ENCODE measurements around the gene MAP2K2. TPM values are rescaled to one million over a fixed set of nuclear protein-coding genes. Genes with fewer than 3 reads are reported as not detected.

Gene MAP2K2
- total and polyA plus RNA-seq, 2 donors = 98.4 to 144 TPM

DNA sequence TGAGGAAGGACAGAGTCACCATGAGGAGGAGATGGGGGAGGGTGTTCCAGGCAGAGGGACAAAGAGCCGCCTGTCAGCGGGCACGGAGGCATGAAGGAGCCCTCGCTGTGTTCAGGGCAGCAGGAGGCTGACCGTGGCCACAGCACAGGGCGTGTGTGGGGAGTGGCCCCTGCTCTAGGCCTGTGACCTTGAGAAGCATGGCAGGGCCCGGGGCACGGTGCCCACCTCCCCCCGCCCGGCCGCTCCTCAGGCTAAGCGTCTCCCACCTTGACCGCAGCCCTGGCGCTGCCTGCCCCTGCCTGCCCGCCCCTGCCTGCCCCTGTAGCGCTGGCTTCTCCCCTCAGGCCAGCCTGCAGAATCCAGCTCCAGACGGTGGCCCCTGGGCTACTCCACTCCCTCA, 11.6 kb downstream of the MAP2K2 start:
- WGBS = over 99% methylated on average over 17 of the region's 17 CpGs
- H3K9me3 ChIP-seq (ENCODE audit: control insufficient read depth in 2 of 2, insufficient read depth in 1 of 2, low read length in 1 of 2) = peaks cover 0 to 15% of the 10 kb centered on the region in 2 donors
- H3K36me3 ChIP-seq (ENCODE audit: control insufficient read depth in 2 of 2, insufficient read depth in 2 of 2, low read length in 1 of 2) = peaks cover 65 to 86% of the 10 kb centered on the region in 2 donors
- no peak overlapping the region for H3K27ac ChIP-seq (ENCODE audit: low read depth in 1 of 2, low read length in 1 of 2)
- no peak for DNase-seq (ENCODE audit: low read depth in 6 of 9, low spot score in 9 of 9)
- H3K4me3 ChIP-seq (ENCODE audit: low read length in 2 of 2) = no peak overlapping the region
- H3K4me1 ChIP-seq (ENCODE audit: control insufficient read depth in 2 of 2, insufficient read depth in 2 of 2, low read length in 2 of 2) = peaks cover 26 to 58% of the 10 kb centered on the region in 2 donors
- H3K27me3 ChIP-seq (ENCODE audit: control insufficient read depth in 2 of 2, insufficient read depth in 1 of 2, low read length in 1 of 2) = no peaks in the 10 kb centered on the region

DNA sequence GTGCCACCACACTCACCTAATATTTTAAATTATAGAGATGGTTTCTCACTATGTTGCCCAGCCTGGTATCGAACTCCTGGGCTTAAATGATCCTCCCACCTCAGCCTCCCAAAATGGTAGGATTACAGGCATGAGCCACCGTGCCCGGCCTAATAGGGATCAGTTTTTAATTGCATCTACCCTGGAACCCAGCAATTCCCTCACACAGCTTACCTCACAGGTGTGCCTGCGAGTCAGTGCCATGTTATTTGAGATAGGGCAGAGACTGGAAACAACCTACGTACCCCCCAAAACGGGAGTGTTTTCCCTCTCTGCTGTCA, 14.3 kb downstream of the MAP2K2 start:
- no peaks in the 10 kb centered on the region for H3K27me3 ChIP-seq (ENCODE audit: control insufficient read depth in 2 of 2, insufficient read depth in 1 of 2, low read length in 1 of 2)
- H3K36me3 ChIP-seq (ENCODE audit: control insufficient read depth in 2 of 2, insufficient read depth in 2 of 2, low read length in 1 of 2) = peaks cover 49 to 78% of the 10 kb centered on the region in 2 donors
- H3K9me3 ChIP-seq (ENCODE audit: control insufficient read depth in 2 of 2, insufficient read depth in 1 of 2, low read length in 1 of 2) = peaks cover 0 to 25% of the 10 kb centered on the region in 2 donors
- peak overlapping the region in 1 of 2 donors; percentile 94 for H3K27ac ChIP-seq (ENCODE audit: low read depth in 1 of 2, low read length in 1 of 2)
- H3K4me1 ChIP-seq (ENCODE audit: control insufficient read depth in 2 of 2, insufficient read depth in 2 of 2, low read length in 2 of 2) = peaks cover 35 to 67% of the 10 kb centered on the region in 2 donors
- WGBS = 95% methylated on average over 6 of the region's 6 CpGs
- no peak overlapping the region for H3K4me3 ChIP-seq (ENCODE audit: low read length in 2 of 2)
- DNase-seq (ENCODE audit: low read depth in 6 of 9, low spot score in 9 of 9) = no peak

DNA sequence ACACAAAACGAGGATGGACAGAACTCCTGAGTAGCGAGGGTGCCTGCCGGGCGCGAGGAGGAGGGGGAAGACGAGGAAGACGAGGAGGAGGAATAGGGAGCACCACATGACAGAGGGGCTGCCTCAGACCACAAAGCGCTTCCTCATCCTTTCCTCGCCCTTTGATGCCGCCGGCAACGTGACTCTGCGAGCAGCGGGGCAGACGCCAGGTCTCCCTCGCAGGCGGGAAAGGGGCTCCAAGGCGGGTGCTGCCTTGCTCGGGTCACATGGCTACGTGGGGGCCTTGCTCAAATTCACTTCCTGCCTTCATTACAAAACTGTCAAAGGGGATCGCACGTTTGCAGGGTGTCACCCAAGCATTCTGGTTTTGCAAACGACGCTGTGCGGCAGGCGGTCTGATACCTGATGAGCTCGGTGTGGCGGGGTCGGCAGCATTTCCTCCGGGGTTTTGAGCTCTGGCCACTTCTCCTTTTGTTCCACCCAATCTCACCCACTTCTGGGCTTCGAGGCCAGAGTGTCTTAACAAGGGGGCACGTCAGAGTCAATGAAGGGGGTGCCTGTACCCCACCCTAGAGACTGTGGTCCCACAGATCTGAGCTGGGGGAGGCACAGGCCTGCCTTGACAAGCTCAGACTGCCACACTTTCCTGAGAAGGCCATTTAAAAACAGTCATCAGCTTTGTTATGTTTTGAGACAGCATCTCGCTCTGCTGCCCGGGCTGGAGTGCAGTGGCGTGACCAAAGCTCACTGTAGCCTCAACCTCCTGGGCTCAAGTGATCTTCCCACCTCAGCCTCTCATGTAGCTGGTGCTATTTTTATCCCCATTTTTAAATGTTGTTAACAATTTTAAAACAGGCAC, 14.9 kb downstream of the MAP2K2 start:
- Histone ChIP-seq H3K4me3 (ENCODE audit: low read length in 2 of 2) (peak overlapping the region in 1 of 2 donors; percentile 2), H3K36me3 (ENCODE audit: control insufficient read depth in 2 of 2, insufficient read depth in 2 of 2, low read length in 1 of 2) (peaks cover 47 to 73% of the 10 kb centered on the region in 2 donors), H3K27me3 (ENCODE audit: control insufficient read depth in 2 of 2, insufficient read depth in 1 of 2, low read length in 1 of 2) (no peaks in the 10 kb centered on the region), H3K27ac (ENCODE audit: low read depth in 1 of 2, low read length in 1 of 2) (peak overlapping the region; percentile 88 to 94), H3K4me1 (ENCODE audit: control insufficient read depth in 2 of 2, insufficient read depth in 2 of 2, low read length in 2 of 2) (peaks cover 39 to 67% of the 10 kb centered on the region in 2 donors), H3K9me3 (ENCODE audit: control insufficient read depth in 2 of 2, insufficient read depth in 1 of 2, low read length in 1 of 2) (peaks cover 0 to 26% of the 10 kb centered on the region in 2 donors)
- 8% methylated on average over 35 of the region's 35 CpGs for WGBS
- peak; percentile 65 to 95 (median 84) for DNase-seq (ENCODE audit: low read depth in 6 of 9, low spot score in 9 of 9)

DNA sequence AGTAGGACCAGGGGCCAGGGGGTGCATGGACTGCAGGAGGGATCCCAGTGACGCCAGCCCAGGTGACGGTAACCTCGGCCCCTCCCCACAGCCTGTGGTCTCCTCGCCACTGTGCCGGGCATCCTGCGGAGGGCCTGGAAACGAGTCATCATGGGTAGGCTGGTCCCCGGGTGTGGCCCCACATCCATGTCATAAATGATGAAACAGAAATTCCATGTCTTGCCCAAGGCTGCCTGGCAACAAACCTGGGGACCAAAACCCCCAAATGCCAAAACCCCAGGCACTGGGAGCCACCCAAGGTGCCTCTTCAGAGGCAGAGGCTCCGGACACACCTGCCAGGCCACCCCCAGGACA, 20.9 kb downstream of the MAP2K2 start:
- H3K4me3 ChIP-seq (ENCODE audit: low read length in 2 of 2) = no peak overlapping the region
- no peak for DNase-seq (ENCODE audit: low read depth in 6 of 9, low spot score in 9 of 9)
- WGBS = 96% methylated on average over 9 of the region's 9 CpGs
- H3K4me1 ChIP-seq (ENCODE audit: control insufficient read depth in 2 of 2, insufficient read depth in 2 of 2, low read length in 2 of 2) = peaks cover 18 to 39% of the 10 kb centered on the region in 2 donors
- peaks cover 0 to 11% of the 10 kb centered on the region in 2 donors for H3K9me3 ChIP-seq (ENCODE audit: control insufficient read depth in 2 of 2, insufficient read depth in 1 of 2, low read length in 1 of 2)
- peaks cover 68 to 76% of the 10 kb centered on the region in 2 donors for H3K36me3 ChIP-seq (ENCODE audit: control insufficient read depth in 2 of 2, insufficient read depth in 2 of 2, low read length in 1 of 2)
- H3K27ac ChIP-seq (ENCODE audit: low read depth in 1 of 2, low read length in 1 of 2) = no peak overlapping the region
- no peaks in the 10 kb centered on the region for H3K27me3 ChIP-seq (ENCODE audit: control insufficient read depth in 2 of 2, insufficient read depth in 1 of 2, low read length in 1 of 2)

DNA sequence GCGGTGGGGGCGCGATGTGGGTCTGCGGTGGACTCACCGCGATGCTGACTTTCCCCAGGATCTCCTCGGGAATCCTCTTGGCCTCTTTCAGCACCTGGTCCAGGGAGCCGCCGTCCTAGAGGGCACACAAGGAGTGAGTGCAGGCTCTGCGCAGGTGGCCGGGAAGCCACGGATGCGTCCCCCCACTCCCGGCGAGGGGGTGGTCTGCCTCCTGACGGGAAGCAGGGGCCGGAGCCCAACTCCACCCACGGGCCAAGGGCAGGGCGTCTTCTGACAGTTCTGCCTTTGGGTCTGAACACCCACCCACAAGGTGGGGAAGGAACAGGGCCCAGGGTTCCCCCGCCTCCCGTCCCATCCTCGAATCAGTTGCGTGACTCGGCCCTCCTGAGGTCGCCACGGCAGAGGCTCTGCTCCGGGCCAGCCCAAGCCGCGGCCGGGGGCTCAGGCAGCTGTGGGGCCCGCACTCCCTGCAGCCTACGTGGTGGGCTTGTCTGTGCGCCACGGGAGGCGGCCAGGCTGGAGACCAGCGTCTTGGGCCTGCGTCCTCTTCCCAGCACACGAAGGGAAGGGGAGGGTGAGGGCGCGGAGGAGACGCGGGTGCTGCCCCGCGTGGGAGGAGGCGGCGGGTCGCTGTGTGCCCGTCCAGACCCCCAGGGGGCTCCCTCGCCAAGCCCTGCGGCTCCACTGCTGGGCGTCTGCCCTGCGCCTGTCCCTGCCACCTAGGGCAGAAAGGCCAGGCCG, 21.4 kb downstream of the MAP2K2 start:
- no peaks in the 10 kb centered on the region for H3K27me3 ChIP-seq (ENCODE audit: control insufficient read depth in 2 of 2, insufficient read depth in 1 of 2, low read length in 1 of 2)
- 97% methylated on average over 53 of the region's 53 CpGs for WGBS
- H3K4me3 ChIP-seq (ENCODE audit: low read length in 2 of 2) = no peak overlapping the region
- H3K27ac ChIP-seq (ENCODE audit: low read depth in 1 of 2, low read length in 1 of 2) = no peak overlapping the region
- H3K4me1 ChIP-seq (ENCODE audit: control insufficient read depth in 2 of 2, insufficient read depth in 2 of 2, low read length in 2 of 2) = peaks cover 18 to 33% of the 10 kb centered on the region in 2 donors
- peaks cover 68 to 76% of the 10 kb centered on the region in 2 donors for H3K36me3 ChIP-seq (ENCODE audit: control insufficient read depth in 2 of 2, insufficient read depth in 2 of 2, low read length in 1 of 2)
- peaks cover 0 to 11% of the 10 kb centered on the region in 2 donors for H3K9me3 ChIP-seq (ENCODE audit: control insufficient read depth in 2 of 2, insufficient read depth in 1 of 2, low read length in 1 of 2)
- DNase-seq (ENCODE audit: low read depth in 6 of 9, low spot score in 9 of 9) = no peak

DNA sequence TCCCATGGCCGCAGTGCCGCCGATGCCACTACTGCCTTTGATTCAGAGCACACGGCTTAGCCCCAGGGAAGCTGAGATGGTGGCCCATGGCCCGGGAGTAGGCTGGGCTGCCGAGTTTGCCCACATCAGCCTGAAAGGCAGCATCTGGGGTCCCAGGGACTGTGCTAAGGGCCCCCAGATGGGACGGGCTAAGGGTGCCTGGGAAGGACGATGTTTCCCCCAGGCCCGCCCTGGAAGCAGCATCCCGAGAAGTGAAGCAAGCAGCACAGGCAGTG, 22.5 kb downstream of the MAP2K2 start:
- H3K4me3 ChIP-seq (ENCODE audit: low read length in 2 of 2) = no peak overlapping the region
- H3K27ac ChIP-seq (ENCODE audit: low read depth in 1 of 2, low read length in 1 of 2) = no peak overlapping the region
- no peak for DNase-seq (ENCODE audit: low read depth in 6 of 9, low spot score in 9 of 9)
- H3K4me1 ChIP-seq (ENCODE audit: control insufficient read depth in 2 of 2, insufficient read depth in 2 of 2, low read length in 2 of 2) = peaks cover 16 to 28% of the 10 kb centered on the region in 2 donors
- 97% methylated on average over 10 of the region's 10 CpGs for WGBS
- peaks cover 74 to 80% of the 10 kb centered on the region in 2 donors for H3K36me3 ChIP-seq (ENCODE audit: control insufficient read depth in 2 of 2, insufficient read depth in 2 of 2, low read length in 1 of 2)
- no peaks in the 10 kb centered on the region for H3K27me3 ChIP-seq (ENCODE audit: control insufficient read depth in 2 of 2, insufficient read depth in 1 of 2, low read length in 1 of 2)
- peaks cover 0 to 16% of the 10 kb centered on the region in 2 donors for H3K9me3 ChIP-seq (ENCODE audit: control insufficient read depth in 2 of 2, insufficient read depth in 1 of 2, low read length in 1 of 2)

DNA sequence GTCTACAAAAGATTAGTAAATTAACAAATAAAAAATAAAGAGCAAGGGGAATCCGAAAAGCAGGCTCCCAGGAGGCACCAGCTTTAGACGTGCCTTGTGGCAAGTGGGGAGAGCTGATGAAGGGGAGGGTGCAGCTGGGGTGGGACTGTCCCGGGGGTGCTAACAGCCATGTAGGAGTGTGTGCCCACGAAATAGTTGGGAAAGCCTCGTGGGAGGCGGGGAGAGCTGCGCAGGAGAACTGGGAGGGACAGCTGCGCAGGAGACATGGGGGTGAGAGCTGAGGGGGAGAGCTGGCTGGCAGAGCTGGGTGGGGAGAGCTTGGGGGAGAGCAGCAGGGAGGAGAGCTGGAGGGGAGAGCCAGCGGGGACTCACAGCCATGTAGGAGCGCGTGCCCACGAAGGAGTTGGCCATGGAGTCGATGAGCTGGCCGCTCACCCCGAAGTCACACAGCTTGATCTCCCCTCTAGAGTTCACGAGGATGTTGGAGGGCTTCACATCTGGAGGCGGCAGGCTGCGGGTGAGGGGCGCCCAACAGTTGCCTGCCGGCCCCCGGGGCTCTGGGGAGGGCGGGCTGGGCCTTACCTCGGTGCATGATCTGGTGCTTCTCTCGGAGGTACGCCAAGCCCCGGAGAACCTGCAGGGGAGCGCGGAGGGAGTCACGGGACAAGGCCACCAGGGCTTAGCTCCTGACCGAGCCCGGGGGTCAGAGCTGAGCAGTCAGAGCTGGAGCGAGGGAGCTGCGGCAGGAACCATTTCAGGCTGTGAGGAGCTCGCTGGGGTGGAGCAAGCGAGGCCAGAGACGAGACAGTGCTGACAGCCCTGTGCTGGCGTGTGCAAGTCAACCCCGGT, 23.1 kb downstream of the MAP2K2 start:
- Histone ChIP-seq H3K27ac (ENCODE audit: low read depth in 1 of 2, low read length in 1 of 2) (no peak overlapping the region), H3K27me3 (ENCODE audit: control insufficient read depth in 2 of 2, insufficient read depth in 1 of 2, low read length in 1 of 2) (no peaks in the 10 kb centered on the region), H3K4me3 (ENCODE audit: low read length in 2 of 2) (no peak overlapping the region), H3K36me3 (ENCODE audit: control insufficient read depth in 2 of 2, insufficient read depth in 2 of 2, low read length in 1 of 2) (peaks cover 77 to 82% of the 10 kb centered on the region in 2 donors), H3K4me1 (ENCODE audit: control insufficient read depth in 2 of 2, insufficient read depth in 2 of 2, low read length in 2 of 2) (peaks cover 14 to 22% of the 10 kb centered on the region in 2 donors), H3K9me3 (ENCODE audit: control insufficient read depth in 2 of 2, insufficient read depth in 1 of 2, low read length in 1 of 2) (peaks cover 1 to 21% of the 10 kb centered on the region in 2 donors)
- DNase-seq (ENCODE audit: low read depth in 6 of 9, low spot score in 9 of 9) = no peak
- 97% methylated on average over 38 of the region's 38 CpGs for WGBS

DNA sequence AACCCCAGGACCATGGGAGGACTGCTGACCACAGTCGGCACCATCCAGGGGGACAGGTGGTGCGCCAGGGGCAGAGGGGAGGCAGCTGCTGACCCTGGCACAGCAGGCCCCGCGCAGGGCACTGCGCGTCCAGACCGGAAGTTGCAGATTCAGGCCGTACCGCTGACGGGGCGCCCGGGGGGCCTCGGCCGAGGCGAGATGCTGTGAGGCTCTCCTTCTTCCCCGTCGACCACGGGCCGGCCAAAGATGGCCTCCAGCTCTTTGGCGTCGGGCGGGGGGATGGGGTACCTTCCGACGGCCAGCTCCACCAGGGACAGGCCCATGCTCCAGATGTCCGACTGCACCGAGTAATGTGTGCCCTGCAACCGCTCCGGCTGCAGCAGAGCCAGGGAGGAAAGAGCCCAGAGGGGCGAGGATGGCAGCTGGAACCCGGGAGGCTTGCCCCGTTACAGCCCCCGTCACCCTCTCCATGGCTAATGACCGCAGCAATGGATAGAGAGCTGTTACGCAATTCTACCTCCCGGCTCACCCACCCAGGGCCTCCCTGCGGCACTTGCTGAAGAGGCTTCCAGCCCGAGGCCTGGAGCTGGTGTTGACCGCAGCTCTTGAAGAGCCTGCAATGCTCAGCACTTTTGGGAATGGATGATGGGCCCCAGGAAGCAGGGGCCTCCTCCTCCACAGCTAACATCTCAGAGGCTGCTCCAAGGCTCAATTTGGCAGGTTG, 24.7 kb downstream of the MAP2K2 start:
- H3K27ac ChIP-seq (ENCODE audit: low read depth in 1 of 2, low read length in 1 of 2) = no peak overlapping the region
- peaks cover 1 to 24% of the 10 kb centered on the region in 2 donors for H3K9me3 ChIP-seq (ENCODE audit: control insufficient read depth in 2 of 2, insufficient read depth in 1 of 2, low read length in 1 of 2)
- no peak overlapping the region for H3K4me3 ChIP-seq (ENCODE audit: low read length in 2 of 2)
- H3K36me3 ChIP-seq (ENCODE audit: control insufficient read depth in 2 of 2, insufficient read depth in 2 of 2, low read length in 1 of 2) = peaks cover 91 to 93% of the 10 kb centered on the region in 2 donors
- no peak for DNase-seq (ENCODE audit: low read depth in 6 of 9, low spot score in 9 of 9)
- 98% methylated on average over 38 of the region's 38 CpGs for WGBS
- no peaks in the 10 kb centered on the region for H3K27me3 ChIP-seq (ENCODE audit: control insufficient read depth in 2 of 2, insufficient read depth in 1 of 2, low read length in 1 of 2)
- H3K4me1 ChIP-seq (ENCODE audit: control insufficient read depth in 2 of 2, insufficient read depth in 2 of 2, low read length in 2 of 2) = peaks cover under 1 to 6% of the 10 kb centered on the region in 2 donors
